Eye (tissue), 1 donor: ENCODE measurements around the gene KCNE2.
"Not testable (repeated sequence)": the region's sequence is repeated elsewhere in the genome, so short reads cannot be mapped to it uniquely, and the experiment has no call there.

Experiments used
- DNase-seq: peaks from one replicate; pipeline ENCODE4 v3.0.0-alpha.2; 2015

KCNE2 gene

GRCh38 chr21:34354836-34355235, 9.0 kb upstream of the KCNE2 start:
- DNase-seq: no peak

GRCh38 chr21:34355570-34355969, 8.2 kb upstream of the KCNE2 start:
- no peak for DNase-seq

- DNase-seq: no peak
Observed at GRCh38 chr21:34357889-34358288, 5.9 kb upstream of the KCNE2 start.

GRCh38 chr21:34358866-34359265, 4.9 kb upstream of the KCNE2 start:
- no peak for DNase-seq

GRCh38 chr21:34360488-34361241, 3.1 kb upstream of the KCNE2 start:
- DNase-seq: no peak

GRCh38 chr21:34362136-34362444, 1.7 kb upstream of the KCNE2 start:
- DNase-seq: no peak

- DNase-seq: no peak
Observed at GRCh38 chr21:34362670-34363069, 1.1 kb upstream of the KCNE2 start.

GRCh38 chr21:34364921-34365320, 1.1 kb downstream of the KCNE2 start:
- DNase-seq: no peak

GRCh38 chr21:34365809-34366208, 2.0 kb downstream of the KCNE2 start:
- DNase-seq: no peak

- peak; percentile 85 for DNase-seq
Observed at GRCh38 chr21:34367320-34367935, 3.6 kb downstream of the KCNE2 start.

- DNase-seq: no peak
Observed at GRCh38 chr21:34369741-34370140, 5.9 kb downstream of the KCNE2 start.

- no peak for DNase-seq
Observed at GRCh38 chr21:34372321-34372720, 8.5 kb downstream of the KCNE2 start.

- not testable (repeated sequence) for DNase-seq
Observed at GRCh38 chr21:34374462-34374861, 10.7 kb downstream of the KCNE2 start.

GRCh38 chr21:34374940-34375618, 11.3 kb downstream of the KCNE2 start, which contains the start of gene SMIM11:
SMIM11 (plus strand) TSS chr21:34375507; CDS start chr21:34379505, 3,998 bp downstream.
- not testable (repeated sequence) for DNase-seq

- DNase-seq: not testable (repeated sequence)
Observed at GRCh38 chr21:34375619-34375972, 11.8 kb downstream of the KCNE2 start.

GRCh38 chr21:34383138-34383537, 19.3 kb downstream of the KCNE2 start:
- not testable (repeated sequence) for DNase-seq

GRCh38 chr21:34383724-34384415, 20.1 kb downstream of the KCNE2 start:
- DNase-seq: not testable (repeated sequence)

- not testable (repeated sequence) for DNase-seq
Observed at GRCh38 chr21:34400522-34400921, 36.7 kb downstream of the KCNE2 start.

GRCh38 chr21:34404742-34405141, 40.9 kb downstream of the KCNE2 start:
- not testable (repeated sequence) for DNase-seq

- DNase-seq: not testable (repeated sequence)
Observed at GRCh38 chr21:34405686-34406085, 41.9 kb downstream of the KCNE2 start.

GRCh38 chr21:34406102-34406501, 42.3 kb downstream of the KCNE2 start:
- not testable (repeated sequence) for DNase-seq

GRCh38 chr21:34406676-34407075, 42.9 kb downstream of the KCNE2 start:
- DNase-seq: not testable (repeated sequence)

GRCh38 chr21:34407294-34407693, 43.5 kb downstream of the KCNE2 start:
- DNase-seq: not testable (repeated sequence)
